ENCODE results near the gene SNAP47.

The SNAP47 gene

GRCh38 chr1:227792216-227793078, 57.2 kb downstream of the SNAP47 start:
- peak; percentile 45 for TF ChIP-seq CTCF (IDR thresholded peaks at IDR 0.05)

- TF ChIP-seq CTCF (IDR thresholded peaks at IDR 0.05): no peak
Observed at GRCh38 chr1:227793079-227793947, 58.1 kb downstream of the SNAP47 start.

- no peak for TF ChIP-seq CTCF (IDR thresholded peaks at IDR 0.05)
Observed at GRCh38 chr1:227793948-227794816, 58.9 kb downstream of the SNAP47 start.

DNA sequence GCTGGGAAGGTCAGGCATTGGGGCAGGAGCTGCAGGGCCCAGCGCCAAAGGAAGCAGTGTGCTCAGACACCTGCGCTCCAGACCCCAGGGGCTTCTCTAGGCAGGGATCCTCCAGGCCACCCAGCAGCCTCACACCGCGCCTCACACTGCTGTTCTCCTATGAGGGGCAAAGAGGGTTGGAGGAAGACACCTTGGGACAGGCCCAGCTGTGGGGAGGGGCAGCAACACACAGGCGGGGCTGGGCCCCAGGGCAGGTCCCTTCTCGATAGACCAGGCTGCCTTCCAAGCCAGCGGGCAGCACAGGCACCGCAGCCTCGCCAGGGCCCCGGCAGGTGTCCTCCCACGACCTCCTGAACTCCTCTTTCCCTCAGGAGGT, 59.6 kb downstream of the SNAP47 start:
- TF ChIP-seq CTCF (IDR thresholded peaks at IDR 0.05): no peak

- no peak for TF ChIP-seq CTCF (IDR thresholded peaks at IDR 0.05)
Observed at GRCh38 chr1:227795732-227796131, 60.5 kb downstream of the SNAP47 start.

- no peak for TF ChIP-seq CTCF (IDR thresholded peaks at IDR 0.05)
Observed at GRCh38 chr1:227796359-227796915, 61.2 kb downstream of the SNAP47 start.

- no peak for TF ChIP-seq CTCF (IDR thresholded peaks at IDR 0.05)
Observed at GRCh38 chr1:227797144-227797543, 61.9 kb downstream of the SNAP47 start.
